ENCODE data around the gene CTBS. TPM values are rescaled to one million over a fixed set of nuclear protein-coding genes. Genes with fewer than 3 reads are reported as not detected.
A peak's percentile ranks its signal among the peaks of the same experiment; 100 is the strongest.

The CTBS gene
- total RNA-seq, 1 experiment from 2014 or later: 10.0 TPM

DNA sequence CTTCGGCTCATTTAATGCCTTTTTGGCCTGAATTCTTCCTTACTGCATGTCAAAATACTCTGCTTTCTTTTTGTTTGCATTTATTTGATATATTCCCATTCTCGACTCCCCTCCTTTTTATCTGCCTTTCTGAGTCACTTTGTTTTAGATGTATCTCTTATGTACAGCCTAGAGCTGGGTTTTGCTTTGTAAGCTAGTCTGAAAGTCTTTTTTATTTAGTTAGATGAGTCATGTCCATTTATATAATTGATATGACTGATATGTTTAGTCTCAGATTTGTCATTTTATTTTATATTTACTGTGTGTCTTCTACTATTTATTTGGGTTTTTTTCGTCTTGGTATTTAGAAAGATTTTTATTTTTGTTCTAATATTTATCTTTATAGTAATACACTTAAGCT is 34.3 kb downstream of the CTBS start:
- ChIA-PET CTCF (no interaction called here), POLR2A (ENCODE audit: low non-redundant PET) (no interaction called here)
- intact Hi-C loops (cut with micrococcal nuclease; ENCODE audit: unreplicated experiment): loop anchor here (10.0 kb wide), 1 partner anchor 95 kb away; no protein-coding TSS in a partner anchor
- TF ChIP-seq, protein P1, sequence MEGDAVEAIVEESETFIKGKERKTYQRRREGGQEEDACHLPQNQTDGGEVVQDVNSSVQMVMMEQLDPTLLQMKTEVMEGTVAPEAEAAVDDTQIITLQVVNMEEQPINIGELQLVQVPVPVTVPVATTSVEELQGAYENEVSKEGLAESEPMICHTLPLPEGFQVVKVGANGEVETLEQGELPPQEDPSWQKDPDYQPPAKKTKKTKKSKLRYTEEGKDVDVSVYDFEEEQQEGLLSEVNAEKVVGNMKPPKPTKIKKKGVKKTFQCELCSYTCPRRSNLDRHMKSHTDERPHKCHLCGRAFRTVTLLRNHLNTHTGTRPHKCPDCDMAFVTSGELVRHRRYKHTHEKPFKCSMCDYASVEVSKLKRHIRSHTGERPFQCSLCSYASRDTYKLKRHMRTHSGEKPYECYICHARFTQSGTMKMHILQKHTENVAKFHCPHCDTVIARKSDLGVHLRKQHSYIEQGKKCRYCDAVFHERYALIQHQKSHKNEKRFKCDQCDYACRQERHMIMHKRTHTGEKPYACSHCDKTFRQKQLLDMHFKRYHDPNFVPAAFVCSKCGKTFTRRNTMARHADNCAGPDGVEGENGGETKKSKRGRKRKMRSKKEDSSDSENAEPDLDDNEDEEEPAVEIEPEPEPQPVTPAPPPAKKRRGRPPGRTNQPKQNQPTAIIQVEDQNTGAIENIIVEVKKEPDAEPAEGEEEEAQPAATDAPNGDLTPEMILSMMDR (conservative IDR thresholded peaks at IDR 0.05; ENCODE audit: low read depth, low read length): no peak
- no peak for TF ChIP-seq EZH2 (IDR thresholded peaks at IDR 0.05; ENCODE audit: borderline replicate concordance, low read depth, low read length, poor library complexity, severe bottlenecking)
- no peaks in the 10 kb centered on the region for H3K27me3 ChIP-seq (replicated peaks; ENCODE audit: insufficient read depth, low read depth, low read length, poor library complexity)
- H3K27ac ChIP-seq (ENCODE audit: low read depth, low read length, poor library complexity, severe bottlenecking): no peak overlapping the region
- BruUV-seq (replicated peaks): no TSS peak
- no peak overlapping the region for H3K4me3 ChIP-seq (ENCODE audit: low read depth, low read length, poor library complexity, severe bottlenecking)
- H3K36me3 ChIP-seq (ENCODE audit: insufficient read depth, low read length, poor library complexity, severe bottlenecking): no peaks in the 10 kb centered on the region
- H3K9me3 ChIP-seq (ENCODE audit: low read depth, low read length, poor library complexity, severe bottlenecking): no peaks in the 10 kb centered on the region
- peaks cover 6% of the 10 kb centered on the region for H3K4me1 ChIP-seq (ENCODE audit: insufficient read depth, low read length, poor library complexity, severe bottlenecking)
- peak; percentile 11 for DNase-seq (ENCODE audit: low spot score)

GRCh38 chr1:84538599-84538998 is 35.6 kb downstream of the CTBS start:
- ChIA-PET CTCF (no interaction called here), POLR2A (ENCODE audit: low non-redundant PET) (no interaction called here)
- intact Hi-C loops (cut with micrococcal nuclease; ENCODE audit: unreplicated experiment): no loop called here
- no peak for TF ChIP-seq EZH2 (IDR thresholded peaks at IDR 0.05; ENCODE audit: borderline replicate concordance, low read depth, low read length, poor library complexity, severe bottlenecking)
- Histone ChIP-seq H3K9me3 (ENCODE audit: low read depth, low read length, poor library complexity, severe bottlenecking) (no peaks in the 10 kb centered on the region), H3K4me1 (ENCODE audit: insufficient read depth, low read length, poor library complexity, severe bottlenecking) (peaks cover 6% of the 10 kb centered on the region), H3K36me3 (ENCODE audit: insufficient read depth, low read length, poor library complexity, severe bottlenecking) (no peaks in the 10 kb centered on the region), H3K27me3 (replicated peaks; ENCODE audit: insufficient read depth, low read depth, low read length, poor library complexity) (no peaks in the 10 kb centered on the region), H3K27ac (ENCODE audit: low read depth, low read length, poor library complexity, severe bottlenecking) (no peak overlapping the region), H3K4me3 (ENCODE audit: low read depth, low read length, poor library complexity, severe bottlenecking) (no peak overlapping the region)
- no TSS peak for BruUV-seq (replicated peaks)
- no peak for DNase-seq (ENCODE audit: low spot score)

DNA sequence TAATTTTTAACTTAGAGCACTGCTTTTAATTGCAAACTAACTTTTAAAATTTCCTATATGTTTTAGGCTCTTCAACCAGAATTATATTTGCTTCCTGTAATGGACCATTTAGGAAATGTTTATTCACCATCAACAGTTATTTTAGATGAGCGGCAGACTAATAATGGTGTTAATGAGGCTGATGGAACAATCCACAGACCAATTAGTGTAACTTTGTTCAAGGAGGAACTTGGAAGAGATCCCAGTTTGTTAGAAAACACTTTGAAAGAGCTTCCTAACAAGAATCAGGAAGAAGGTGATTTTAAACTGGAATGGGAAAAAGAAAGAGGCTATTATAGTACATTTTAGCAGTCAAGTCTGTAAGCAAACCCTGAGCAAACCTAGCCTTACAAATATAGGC is 48.5 kb downstream of the CTBS start:
- H3K9me3 ChIP-seq (ENCODE audit: low read depth, low read length, poor library complexity, severe bottlenecking): peaks cover 6% of the 10 kb centered on the region
- H3K27me3 ChIP-seq (replicated peaks; ENCODE audit: insufficient read depth, low read depth, low read length, poor library complexity): no peaks in the 10 kb centered on the region
- no peaks in the 10 kb centered on the region for H3K36me3 ChIP-seq (ENCODE audit: insufficient read depth, low read length, poor library complexity, severe bottlenecking)
- H3K4me3 ChIP-seq (ENCODE audit: low read depth, low read length, poor library complexity, severe bottlenecking): no peak overlapping the region
- ChIA-PET CTCF (no interaction called here), POLR2A (ENCODE audit: low non-redundant PET) (no interaction called here)
- no peaks in the 10 kb centered on the region for H3K4me1 ChIP-seq (ENCODE audit: insufficient read depth, low read length, poor library complexity, severe bottlenecking)
- H3K27ac ChIP-seq (ENCODE audit: low read depth, low read length, poor library complexity, severe bottlenecking): no peak overlapping the region
- intact Hi-C loops (cut with micrococcal nuclease; ENCODE audit: unreplicated experiment): no loop called here
- DNase-seq (ENCODE audit: low spot score): peak; percentile 21
- no TSS peak for BruUV-seq (replicated peaks)
- TF ChIP-seq, protein P1 (conservative IDR thresholded peaks at IDR 0.05; ENCODE audit: low read depth, low read length): no peak
- TF ChIP-seq EZH2 (IDR thresholded peaks at IDR 0.05; ENCODE audit: borderline replicate concordance, low read depth, low read length, poor library complexity, severe bottlenecking): no peak

DNA sequence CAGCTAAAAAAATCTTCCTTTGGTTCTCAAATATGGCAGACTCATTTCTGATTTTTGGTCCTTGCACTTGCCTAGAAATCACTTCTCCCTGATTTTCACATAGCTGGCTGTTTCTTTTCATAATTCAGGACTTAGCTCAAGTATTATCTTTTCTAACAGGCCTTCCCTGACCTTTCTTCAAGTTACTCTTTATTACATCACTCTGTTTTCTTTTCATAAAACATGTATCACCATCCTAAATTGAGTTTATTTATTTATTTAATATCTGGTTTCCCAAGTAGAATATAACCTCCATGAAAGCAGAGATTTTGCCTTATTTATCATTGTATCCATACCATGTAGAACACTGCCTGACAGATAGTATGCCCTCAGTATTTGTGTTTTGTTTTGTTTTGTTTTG is 49.6 kb downstream of the CTBS start:
- DNase-seq (ENCODE audit: low spot score): no peak
- no peak overlapping the region for H3K4me3 ChIP-seq (ENCODE audit: low read depth, low read length, poor library complexity, severe bottlenecking)
- H3K9me3 ChIP-seq (ENCODE audit: low read depth, low read length, poor library complexity, severe bottlenecking): peaks cover 6% of the 10 kb centered on the region
- TF ChIP-seq EZH2 (IDR thresholded peaks at IDR 0.05; ENCODE audit: borderline replicate concordance, low read depth, low read length, poor library complexity, severe bottlenecking): no peak
- TF ChIP-seq, protein P1 (conservative IDR thresholded peaks at IDR 0.05; ENCODE audit: low read depth, low read length): no peak
- BruUV-seq (replicated peaks): no TSS peak
- no peaks in the 10 kb centered on the region for H3K36me3 ChIP-seq (ENCODE audit: insufficient read depth, low read length, poor library complexity, severe bottlenecking)
- H3K27me3 ChIP-seq (replicated peaks; ENCODE audit: insufficient read depth, low read depth, low read length, poor library complexity): no peaks in the 10 kb centered on the region
- CTCF ChIA-PET: no interaction called here
- intact Hi-C loops (cut with micrococcal nuclease; ENCODE audit: unreplicated experiment): no loop called here
- H3K27ac ChIP-seq (ENCODE audit: low read depth, low read length, poor library complexity, severe bottlenecking): no peak overlapping the region
- H3K4me1 ChIP-seq (ENCODE audit: insufficient read depth, low read length, poor library complexity, severe bottlenecking): no peaks in the 10 kb centered on the region
- POLR2A ChIA-PET (ENCODE audit: low non-redundant PET): no interaction called here

All from A673 (cell line).